ENCODE results near the gene TP63. TPM values are rescaled to one million over a fixed set of nuclear protein-coding genes. Genes with fewer than 3 reads are reported as not detected.
A peak's percentile ranks its signal among the peaks of the same experiment; 100 is the strongest.

TP63 gene
- total RNA-seq, 1 experiment from 2014 or later, result not detected

DNA sequence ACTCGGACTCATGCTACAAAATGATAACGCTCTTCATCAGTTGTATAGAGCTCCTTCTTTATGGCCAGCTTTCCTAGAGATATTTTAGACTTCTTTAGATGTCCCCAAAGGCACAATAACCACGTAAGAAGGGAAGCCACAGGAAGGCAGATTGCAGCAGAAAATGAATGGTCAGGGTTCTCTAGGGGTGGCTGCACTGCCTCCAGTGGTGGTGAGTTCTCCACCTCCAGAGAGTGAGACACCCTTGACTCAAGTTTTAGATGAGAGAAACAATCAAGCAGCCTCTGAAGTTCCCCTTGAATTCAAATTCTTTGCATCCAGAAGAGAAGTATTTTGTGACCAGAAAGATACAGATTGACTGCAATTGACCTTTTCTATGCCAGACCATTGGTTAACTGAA, 191.5 kb downstream of the TP63 start:
- H3K4me1 Mint-ChIP-seq, result peaks cover 3 to 24% of the 10 kb centered on the region in 2 experiments; a peak in 3 of 4 replicates
- no peaks in the 10 kb centered on the region for H3K9me3 Mint-ChIP-seq
- Histone ChIP-seq H3K18ac (ENCODE audit: insufficient read length, low read depth, low read length) (no peak overlapping the region), H3K9me3 (ENCODE audit: control insufficient read depth, low read depth, low read length) (no peaks in the 10 kb centered on the region), H4K20me1 (ENCODE audit: control insufficient read depth, insufficient read depth, insufficient read length) (no peaks in the 10 kb centered on the region), H3K14ac (ENCODE audit: insufficient read depth, low read length) (no peak overlapping the region), H2BK120ac (ENCODE audit: low read depth, low read length, poor library complexity, severe bottlenecking) (no peak overlapping the region), H3K4ac (ENCODE audit: low read depth, low read length) (no peak overlapping the region), H4K8ac (replicated peaks; ENCODE audit: insufficient read length, low read depth, low read length) (no peak overlapping the region), H3K79me2 (ENCODE audit: insufficient read depth, low read length) (no peaks in the 10 kb centered on the region), H3K4me2 (ENCODE audit: insufficient read depth, insufficient read length, low read length) (no peak overlapping the region), H2AFZ (ENCODE audit: low read length) (no peak overlapping the region), H3T11ph (ENCODE audit: low read length) (no peak overlapping the region), H3K4me1 (ENCODE audit: insufficient read depth, low read length) (no peaks in the 10 kb centered on the region), H3K23ac (ENCODE audit: insufficient read length, low read depth, low read length) (no peak overlapping the region), H2BK20ac (ENCODE audit: low read depth, low read length, poor library complexity, severe bottlenecking) (no peak overlapping the region), H2BK12ac (ENCODE audit: insufficient read length, low read depth, low read length) (no peak overlapping the region), H2BK15ac (ENCODE audit: low read depth, low read length) (no peak overlapping the region), H4K91ac (ENCODE audit: insufficient read length, low read depth, low read length) (no peak overlapping the region), H3K56ac (ENCODE audit: insufficient read length, low read depth, low read length) (no peak overlapping the region), H3K27me3 (ENCODE audit: insufficient read depth, low read length) (no peaks in the 10 kb centered on the region), H4K5ac (ENCODE audit: insufficient read length, low read depth, low read length) (no peak overlapping the region), H2AK5ac (ENCODE audit: insufficient read length, low read length) (no peak overlapping the region), H3K23me2 (ENCODE audit: insufficient read length, low read depth, low read length, poor library complexity, severe bottlenecking) (no peaks in the 10 kb centered on the region), H3K9ac (ENCODE audit: extremely low read depth, insufficient read length, low read length) (no peak overlapping the region), H3K79me1 (ENCODE audit: insufficient read depth, low read depth, low read length, poor library complexity, severe bottlenecking) (no peaks in the 10 kb centered on the region), H3K27ac (ENCODE audit: insufficient read length, low read depth, low read length) (no peak overlapping the region), H2BK5ac (ENCODE audit: insufficient read length, low read length) (no peak overlapping the region)
- H3K36me3 Mint-ChIP-seq (ENCODE audit: insufficient read depth in 1 of 3, low read depth in 3 of 3), result no peaks in the 10 kb centered on the region
- no peak for DNase-seq
- no peak overlapping the region for H3K4me3 Mint-ChIP-seq
- no peak overlapping the region for H3K27ac Mint-ChIP-seq
- no peaks in the 10 kb centered on the region; the same call in 1 of the 2 replicates for H3K27me3 Mint-ChIP-seq (ENCODE audit: low read depth)
- no CpG with 5 or more reads among the region's 3 CpGs for WGBS (ENCODE audit: extremely low coverage, insufficient read length, low lambda C conversion rate)
- TF ChIP-seq, protein P1, sequence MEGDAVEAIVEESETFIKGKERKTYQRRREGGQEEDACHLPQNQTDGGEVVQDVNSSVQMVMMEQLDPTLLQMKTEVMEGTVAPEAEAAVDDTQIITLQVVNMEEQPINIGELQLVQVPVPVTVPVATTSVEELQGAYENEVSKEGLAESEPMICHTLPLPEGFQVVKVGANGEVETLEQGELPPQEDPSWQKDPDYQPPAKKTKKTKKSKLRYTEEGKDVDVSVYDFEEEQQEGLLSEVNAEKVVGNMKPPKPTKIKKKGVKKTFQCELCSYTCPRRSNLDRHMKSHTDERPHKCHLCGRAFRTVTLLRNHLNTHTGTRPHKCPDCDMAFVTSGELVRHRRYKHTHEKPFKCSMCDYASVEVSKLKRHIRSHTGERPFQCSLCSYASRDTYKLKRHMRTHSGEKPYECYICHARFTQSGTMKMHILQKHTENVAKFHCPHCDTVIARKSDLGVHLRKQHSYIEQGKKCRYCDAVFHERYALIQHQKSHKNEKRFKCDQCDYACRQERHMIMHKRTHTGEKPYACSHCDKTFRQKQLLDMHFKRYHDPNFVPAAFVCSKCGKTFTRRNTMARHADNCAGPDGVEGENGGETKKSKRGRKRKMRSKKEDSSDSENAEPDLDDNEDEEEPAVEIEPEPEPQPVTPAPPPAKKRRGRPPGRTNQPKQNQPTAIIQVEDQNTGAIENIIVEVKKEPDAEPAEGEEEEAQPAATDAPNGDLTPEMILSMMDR (conservative IDR thresholded peaks at IDR 0.05), result peak; percentile 46

Measured in H9 (cell line).